Measurements from ENCODE around the gene NANOS2.

Gene NANOS2

GRCh38 chr19:45890877-45891276, 23.7 kb downstream of the NANOS2 start:
- DNase-seq = no peak

GRCh38 chr19:45889210-45889885, 25.2 kb downstream of the NANOS2 start:
- DNase-seq = no peak

DNA sequence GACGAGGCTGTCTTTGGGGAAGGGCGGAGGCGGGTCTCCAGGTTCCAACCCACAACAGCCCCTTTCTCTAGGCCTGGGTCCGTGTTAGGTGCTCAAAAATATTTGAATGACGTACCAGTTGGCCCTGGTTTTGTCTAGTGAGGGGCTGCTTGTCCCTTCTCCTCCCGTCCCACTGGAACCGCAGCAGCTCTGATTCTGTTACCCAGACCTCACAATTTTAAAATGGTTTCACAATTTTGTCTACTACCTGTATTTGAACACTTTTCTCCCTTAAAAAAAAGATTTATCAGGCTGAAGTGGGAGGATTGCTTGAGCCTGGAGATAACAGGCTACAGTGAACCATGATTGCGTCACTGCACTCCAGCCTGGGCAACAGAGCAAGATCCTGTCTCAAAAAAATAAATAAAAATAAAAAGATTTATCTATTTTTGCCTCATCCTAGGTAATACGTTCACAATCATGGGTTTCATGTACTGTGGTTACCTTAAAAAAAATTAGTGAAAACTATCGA, 27.3 kb downstream of the NANOS2 start:
- DNase-seq = no peak

DNA sequence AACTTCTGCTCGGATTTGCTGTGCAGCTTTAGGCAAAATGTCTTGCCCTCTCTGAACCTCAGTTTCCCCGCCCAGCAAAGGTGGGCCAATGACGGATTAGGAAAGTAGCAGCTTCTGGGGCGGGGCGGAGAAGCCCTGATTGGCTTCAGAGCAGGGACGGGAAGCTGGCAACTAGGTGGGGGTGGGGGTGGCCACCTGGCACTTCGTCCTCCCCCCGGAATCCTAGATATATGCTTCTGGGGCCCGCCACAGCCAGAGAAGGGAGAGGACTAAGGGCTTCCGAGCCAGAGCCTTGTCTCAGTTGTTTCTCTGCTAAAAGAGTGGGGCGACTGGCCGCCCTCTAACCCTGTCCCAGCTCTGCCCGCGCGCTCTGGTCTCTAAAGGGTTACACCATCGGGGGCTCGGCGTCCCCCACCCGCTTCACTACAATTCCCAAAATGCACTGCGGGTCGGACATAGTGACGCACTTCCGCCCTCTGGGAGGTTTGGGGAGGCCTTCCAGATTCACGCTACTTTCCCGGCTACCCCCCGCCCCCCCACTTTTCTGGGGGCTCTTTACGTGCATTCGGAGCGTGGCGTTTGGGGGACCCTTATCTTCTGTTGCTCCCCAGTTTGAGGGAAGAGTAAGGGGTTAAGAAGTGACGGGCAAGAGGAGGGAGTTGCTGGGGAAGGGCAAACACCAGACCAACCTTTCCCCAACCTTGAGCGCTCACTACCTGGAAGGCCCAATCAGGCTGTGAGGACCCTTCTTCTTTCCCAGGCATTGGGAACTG, 28.0 kb downstream of the NANOS2 start:
- DNase-seq = peak; percentile 94

GRCh38 chr19:45885556-45886426, 28.8 kb downstream of the NANOS2 start, which contains the start of gene IRF2BP1:
Gene IRF2BP1 (minus strand): TSS chr19:45886141. CDS start chr19:45885774, 367 bp downstream.
- DNase-seq = peak; percentile 94

DNA sequence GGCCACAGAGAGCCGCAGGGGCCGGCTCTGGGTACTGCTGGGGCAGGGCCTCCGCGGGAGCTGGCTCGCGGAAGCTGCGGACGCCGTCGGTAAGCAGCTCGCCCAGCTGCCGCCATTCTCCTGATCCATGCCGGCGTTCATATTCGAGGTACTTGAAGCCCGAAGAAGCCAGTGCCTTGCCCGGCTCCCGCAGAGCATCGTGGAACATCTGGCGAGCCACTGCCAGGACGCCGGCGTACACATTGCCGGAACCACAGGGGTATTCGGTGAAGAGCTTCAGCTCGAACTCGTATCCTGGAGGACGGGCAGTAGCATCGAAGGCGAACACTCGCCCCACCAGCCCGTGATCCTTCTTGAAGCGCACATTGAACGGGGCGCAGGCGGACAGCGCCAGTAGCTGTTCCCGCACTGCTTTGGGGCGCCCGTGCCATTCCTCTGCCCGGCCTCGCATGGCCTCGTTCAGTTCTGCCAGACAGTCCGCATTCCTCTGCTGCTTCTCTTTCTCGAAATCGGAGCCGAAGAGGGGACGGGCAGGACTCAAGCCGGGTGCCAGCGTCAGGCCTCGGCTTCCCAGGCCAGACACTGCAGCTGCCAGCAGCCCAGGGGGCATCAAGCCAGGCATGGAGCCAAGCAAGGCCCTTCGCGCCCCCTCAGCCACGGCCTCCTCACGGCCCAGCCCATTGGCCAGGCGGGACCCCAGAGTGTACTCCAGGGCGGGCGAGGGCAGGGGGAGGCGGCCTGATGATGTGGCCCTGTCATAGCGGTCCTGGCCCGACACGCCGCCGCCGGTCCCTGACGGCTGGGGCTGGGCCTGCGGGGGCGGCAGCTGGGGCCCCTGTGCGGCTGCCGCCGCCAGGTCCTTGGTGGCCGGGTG, 29.7 kb downstream of the NANOS2 start:
- DNase-seq = no peak

DNA sequence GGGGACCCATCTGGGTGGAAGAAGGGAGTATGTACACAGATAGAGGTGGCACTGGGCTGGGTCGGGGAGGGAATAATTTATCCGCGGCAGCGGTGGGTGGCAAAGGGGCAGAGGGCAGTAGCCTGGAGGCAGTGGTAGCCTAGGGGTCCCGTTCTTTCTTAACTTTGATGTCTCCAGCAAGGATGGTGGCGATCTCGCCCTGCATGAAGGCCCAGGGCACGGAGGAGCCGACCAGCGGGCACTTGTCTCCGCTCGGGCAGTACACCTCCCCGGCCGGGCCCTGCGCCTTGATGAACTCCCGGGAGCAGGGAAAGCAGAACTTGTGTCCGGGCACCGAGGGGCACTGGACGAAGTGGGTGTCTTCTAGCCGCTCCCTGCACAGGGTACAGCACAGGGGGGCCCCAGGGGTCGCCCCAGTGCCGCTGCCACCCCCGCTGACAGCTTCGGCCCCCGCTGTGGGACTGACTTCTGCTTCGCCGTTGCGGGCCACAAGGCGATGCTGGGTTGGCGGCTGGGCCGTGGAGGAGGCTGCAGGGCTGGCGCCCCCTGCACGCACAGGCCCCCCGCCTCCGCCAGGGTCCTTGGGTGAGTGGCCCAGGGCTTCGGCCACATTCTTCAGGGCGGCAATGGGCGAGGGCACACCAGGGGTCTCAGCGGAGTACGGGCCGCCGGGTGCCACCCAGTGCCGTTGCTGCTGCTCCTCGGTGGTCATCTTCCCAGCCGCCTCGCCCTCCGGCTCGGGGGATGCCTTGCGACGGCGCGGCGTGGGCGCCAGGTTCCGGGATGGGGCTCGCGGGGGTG, 30.5 kb downstream of the NANOS2 start:
- no peak for DNase-seq

DNA sequence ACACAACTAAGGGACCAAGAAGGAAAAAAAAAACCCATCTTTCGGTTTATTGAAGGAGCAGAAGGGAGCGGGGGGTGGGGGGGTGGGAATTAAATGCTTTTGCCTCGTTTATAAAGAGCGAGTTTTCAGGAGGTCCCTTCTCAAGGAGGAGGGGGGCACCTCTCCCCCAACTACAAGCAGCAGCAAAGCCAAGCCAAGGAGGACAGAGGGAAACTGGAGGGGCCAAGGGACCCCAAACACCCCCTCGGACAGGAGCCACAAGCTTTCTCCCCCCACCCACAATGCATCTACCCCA, 31.0 kb downstream of the NANOS2 start:
- DNase-seq = no peak

- peak; percentile 84 for DNase-seq
Observed at GRCh38 chr19:45882652-45883585, 31.7 kb downstream of the NANOS2 start.

DNA sequence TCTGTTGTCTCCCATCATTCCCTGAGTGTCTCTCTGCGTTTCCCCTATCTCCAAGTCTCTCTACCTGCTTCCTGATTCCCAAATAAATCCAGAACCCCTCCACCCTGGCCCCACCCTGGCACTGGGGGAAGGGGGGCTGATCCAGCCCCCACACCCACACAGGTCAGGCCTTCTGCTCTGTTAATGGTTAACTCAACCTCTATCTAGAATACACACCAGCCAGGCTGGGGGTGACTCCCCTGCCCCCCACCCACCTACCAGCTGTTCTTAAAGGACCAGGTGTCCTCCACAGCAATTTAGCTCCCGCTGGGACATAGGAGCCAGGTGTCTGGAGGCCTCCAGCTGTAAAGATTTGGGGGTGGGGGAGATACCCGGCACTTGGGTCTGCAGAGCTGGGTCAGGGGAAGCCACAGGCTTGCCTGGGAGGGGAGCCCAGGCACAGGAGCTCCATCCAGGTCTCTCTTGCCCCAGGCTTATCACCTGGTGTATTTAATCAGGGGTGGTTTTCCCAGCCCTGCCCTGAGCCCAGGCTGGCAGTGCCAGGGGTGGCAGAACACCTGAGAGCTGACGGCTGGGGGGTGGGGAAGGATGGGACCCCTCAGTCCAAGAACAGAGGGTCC, 32.6 kb downstream of the NANOS2 start:
- peak; percentile 17 for DNase-seq

DNA sequence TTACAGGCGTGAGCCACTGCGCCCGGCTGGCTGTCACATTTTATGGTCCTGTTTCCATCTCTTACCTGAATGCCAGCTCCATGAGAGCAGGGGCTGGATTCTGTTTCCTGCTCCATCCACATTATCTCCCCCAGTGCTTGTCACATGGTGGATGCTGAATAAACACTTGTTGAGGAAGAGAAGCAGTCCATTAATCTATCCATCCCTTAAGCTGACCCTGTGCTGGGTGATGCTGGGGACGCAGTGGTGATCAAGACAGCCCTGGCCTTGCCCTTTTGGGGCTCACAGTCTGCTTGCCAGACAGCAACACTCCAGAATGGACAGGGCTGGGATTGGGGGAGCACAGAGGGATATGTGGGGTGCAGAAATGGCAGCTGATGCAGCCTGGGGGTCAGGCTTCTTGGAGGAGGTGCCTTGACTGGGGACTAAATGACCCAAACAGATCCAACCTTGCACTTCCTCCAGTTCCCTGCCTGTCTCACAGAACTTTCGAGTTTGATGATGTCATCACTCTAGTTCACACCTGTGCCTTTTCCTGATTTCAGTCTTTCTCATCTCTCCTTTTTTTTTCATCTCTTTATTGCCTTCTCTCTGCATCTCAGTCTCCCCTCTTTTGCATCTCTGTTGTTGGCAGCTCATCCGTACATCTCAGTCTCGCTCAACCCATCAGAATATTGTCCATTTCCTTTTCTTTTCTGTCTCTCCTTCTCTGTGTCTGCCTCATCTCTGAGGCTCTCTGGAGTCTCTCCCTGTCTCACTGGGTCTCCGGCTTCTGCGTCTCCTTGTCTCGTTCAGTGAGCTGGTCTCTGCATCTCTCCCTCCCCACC, 33.3 kb downstream of the NANOS2 start:
- peak; percentile 78 for DNase-seq

- DNase-seq = no peak
Observed at GRCh38 chr19:45879971-45880370, 34.6 kb downstream of the NANOS2 start.

- no peak for DNase-seq
Observed at GRCh38 chr19:45879055-45879454, 35.5 kb downstream of the NANOS2 start.

- no peak for DNase-seq
Observed at GRCh38 chr19:45878043-45878794, 36.4 kb downstream of the NANOS2 start.

GRCh38 chr19:45876411-45877197, 38.0 kb downstream of the NANOS2 start:
- DNase-seq = no peak

- no peak for DNase-seq
Observed at GRCh38 chr19:45876161-45876410, 38.5 kb downstream of the NANOS2 start.

DNA sequence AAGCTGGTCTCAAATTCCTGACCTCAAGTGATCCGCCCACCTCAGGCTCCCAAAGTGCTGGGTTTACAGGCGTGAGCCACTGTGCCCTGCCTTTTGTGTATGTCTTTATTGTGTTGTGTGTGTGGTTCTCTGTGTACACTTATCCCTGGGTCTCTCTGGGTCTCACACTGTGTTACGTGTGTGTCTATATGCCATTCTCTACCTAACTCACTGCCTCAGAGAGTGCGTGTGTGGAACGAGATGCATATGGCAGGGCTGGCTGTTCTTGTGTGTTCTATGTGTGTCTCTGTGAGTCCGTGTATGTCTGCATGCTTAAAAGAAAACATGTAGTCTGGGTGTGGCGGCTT, 40.0 kb downstream of the NANOS2 start:
- DNase-seq = no peak

Data from NCI-H510A treated with DMSO at 0.1 percent for 48 hours (cell line).